Kidney (tissue), 14 donors: ENCODE measurements around the gene CTTNBP2NL. TPM values are rescaled to one million over a fixed set of nuclear protein-coding genes. Genes with fewer than 3 reads are reported as not detected.
"Not testable (repeated sequence)": the region's sequence is repeated elsewhere in the genome, so short reads cannot be mapped to it uniquely, and the experiment has no call there.

Experiments used
- DNase-seq, 5 donors: peaks; one replicate each; pipeline ENCODE4 v3.0.0-alpha.2; 2013 to 2020
- FAIRE-seq: peaks from 2 replicates; lab custom pipeline; 2012; peaks lifted over from hg19 to GRCh38; lab: Jason Lieb, UNC
- H3K27ac ChIP-seq, 2 donors: one replicate each; pipeline ENCODE4 v1.7.0; 2013; ENCODE audit warnings: low read depth in 2 of 2, low read length in 2 of 2, inconsistent platforms in 1 of 2
- H3K27me3 ChIP-seq: one replicate; pipeline ENCODE4 v1.7.1; 2013; ENCODE audit warnings: low read length, inconsistent platforms; ENCODE audit not compliant: control insufficient read depth, insufficient read depth
- H3K36me3 ChIP-seq, 3 donors: one replicate each; pipeline versions ENCODE4 v1.7.0 to v1.7.1; 2013; ENCODE audit warnings: low read length in 3 of 3, control low read depth in 1 of 3, inconsistent platforms in 1 of 3; ENCODE audit not compliant: insufficient read depth in 3 of 3, control insufficient read depth in 2 of 3
- H3K4me1 ChIP-seq, 3 donors: one replicate each; pipeline versions ENCODE4 v1.7.0 to v1.7.1; 2013; ENCODE audit warnings: low read length in 3 of 3, inconsistent platforms in 1 of 3, low read depth in 1 of 3; ENCODE audit not compliant: control insufficient read depth in 2 of 3, insufficient read depth in 2 of 3
- H3K4me3 ChIP-seq, 3 donors: one replicate each; pipeline versions ENCODE4 v1.7.0 to v1.8.1; 2013; ENCODE audit warnings: low read length in 3 of 3, control low read depth in 1 of 3, inconsistent platforms in 1 of 3
- H3K9ac ChIP-seq, 3 donors: one replicate each; pipeline versions ENCODE4 v1.7.0 to v1.7.1; 2013; ENCODE audit warnings: low read length in 3 of 3, control low read depth in 1 of 3, inconsistent platforms in 1 of 3
- H3K9me3 ChIP-seq, 3 donors: one replicate each; pipeline versions ENCODE4 v1.7.0 to v1.7.1; 2013; ENCODE audit warnings: low read length in 3 of 3, control low read depth in 1 of 3, inconsistent platforms in 1 of 3; ENCODE audit not compliant: control insufficient read depth in 2 of 3, insufficient read depth in 1 of 3
- intact Hi-C: fragments of 100-400 bp; cut with DNase I; formaldehyde crosslinking; loops from one replicate; pipeline ENCODE4 v1.11.1; 2022
- polyA plus RNA-seq: library from polyadenylated mRNA; stranded (reverse); fragments of 350-450 nt; fragmentation: Illumina TruSeq; extraction: RNeasy Lipid Tissue Mini Kit (QIAGEN cat#74804); gene quantifications from one replicate; pipeline ENCODE4 v1.2.3, GENCODE V29; 2014; ENCODE audit warnings: low read depth, low replicate concordance; ENCODE audit not compliant: insufficient read depth
- total RNA-seq: library from RNA; stranded (reverse); fragmentation: NEBNext Ultra II Directional; extraction: Animal tissue kit (Norgen Biotek cat#: 25700); gene quantifications from one replicate; pipeline ENCODE4 v1.2.1, GENCODE V29; 2021
- TF ChIP-seq, protein P1 (sequence below): IDR thresholded peaks from 3 replicates; pipeline ENCODE4 v1.5.1; 2012; ENCODE audit warnings: mild to moderate bottlenecking, moderate library complexity, borderline replicate concordance; ENCODE audit not compliant: insufficient read depth; ENCODE audit errors: extremely low read depth
- donor health status: control.
- donor health status: control.
- donor health status: control.
- donor health status: control.
- donor health status: control.
- donor health status: DM: yes; HTN: yes; CAD: no.
- donor health status: Normal renal cell carcinoma (clear cell type).

Gene CTTNBP2NL
- total and polyA plus RNA-seq, 2 donors from 2014 or later = 6.7 to 65.4 TPM

GRCh38 chr1:112423207-112423606 is 27.2 kb downstream of the CTTNBP2NL start:
- H3K36me3 ChIP-seq = no peaks in the 10 kb centered on the region
- intact Hi-C loops = no loop called here
- no peaks in the 10 kb centered on the region for H3K9me3 ChIP-seq
- DNase-seq = no peak
- H3K27ac ChIP-seq = no peak overlapping the region
- peak; percentile 60 for FAIRE-seq
- no peaks in the 10 kb centered on the region for H3K27me3 ChIP-seq
- no peaks in the 10 kb centered on the region for H3K4me1 ChIP-seq
- H3K4me3 ChIP-seq = no peak overlapping the region
- TF ChIP-seq, protein P1, sequence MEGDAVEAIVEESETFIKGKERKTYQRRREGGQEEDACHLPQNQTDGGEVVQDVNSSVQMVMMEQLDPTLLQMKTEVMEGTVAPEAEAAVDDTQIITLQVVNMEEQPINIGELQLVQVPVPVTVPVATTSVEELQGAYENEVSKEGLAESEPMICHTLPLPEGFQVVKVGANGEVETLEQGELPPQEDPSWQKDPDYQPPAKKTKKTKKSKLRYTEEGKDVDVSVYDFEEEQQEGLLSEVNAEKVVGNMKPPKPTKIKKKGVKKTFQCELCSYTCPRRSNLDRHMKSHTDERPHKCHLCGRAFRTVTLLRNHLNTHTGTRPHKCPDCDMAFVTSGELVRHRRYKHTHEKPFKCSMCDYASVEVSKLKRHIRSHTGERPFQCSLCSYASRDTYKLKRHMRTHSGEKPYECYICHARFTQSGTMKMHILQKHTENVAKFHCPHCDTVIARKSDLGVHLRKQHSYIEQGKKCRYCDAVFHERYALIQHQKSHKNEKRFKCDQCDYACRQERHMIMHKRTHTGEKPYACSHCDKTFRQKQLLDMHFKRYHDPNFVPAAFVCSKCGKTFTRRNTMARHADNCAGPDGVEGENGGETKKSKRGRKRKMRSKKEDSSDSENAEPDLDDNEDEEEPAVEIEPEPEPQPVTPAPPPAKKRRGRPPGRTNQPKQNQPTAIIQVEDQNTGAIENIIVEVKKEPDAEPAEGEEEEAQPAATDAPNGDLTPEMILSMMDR = no peak
- no peak overlapping the region for H3K9ac ChIP-seq

DNA sequence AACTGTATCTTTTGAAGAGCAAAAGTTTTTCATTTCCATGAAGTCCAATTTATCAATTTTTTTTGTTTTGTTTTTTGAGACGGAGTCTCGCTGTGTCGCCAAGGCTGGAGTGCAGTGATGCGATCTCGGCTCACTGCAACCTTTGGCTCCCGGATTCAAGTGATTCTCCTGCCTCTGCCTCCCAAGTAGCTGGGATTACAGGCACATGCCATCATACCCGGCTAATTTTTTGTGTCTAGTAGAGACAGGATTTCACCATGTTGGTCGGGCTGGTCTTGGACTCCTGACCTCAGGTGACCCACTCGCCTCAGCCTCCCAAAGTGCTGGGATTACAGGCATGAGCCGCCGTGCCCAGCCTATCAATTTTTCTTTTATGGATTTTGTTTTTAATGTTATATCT is 27.7 kb downstream of the CTTNBP2NL start:
- H3K4me3 ChIP-seq, H3K27me3 ChIP-seq, H3K4me1 ChIP-seq, FAIRE-seq, H3K9me3 ChIP-seq, intact Hi-C loops, H3K27ac ChIP-seq, H3K9ac ChIP-seq, DNase-seq, H3K36me3 ChIP-seq: not testable (repeated sequence)

- TF ChIP-seq, protein P1 = no peak
- Histone ChIP-seq H3K27me3 (no peaks in the 10 kb centered on the region), H3K4me1 (no peaks in the 10 kb centered on the region), H3K9me3 (no peaks in the 10 kb centered on the region), H3K36me3 (no peaks in the 10 kb centered on the region), H3K9ac (no peak overlapping the region), H3K27ac (no peak overlapping the region), H3K4me3 (no peak overlapping the region)
- FAIRE-seq = no peak
- DNase-seq = no peak
- intact Hi-C loops = no loop called here
Measured at GRCh38 chr1:112429749-112430148, 33.7 kb downstream of the CTTNBP2NL start.

DNA sequence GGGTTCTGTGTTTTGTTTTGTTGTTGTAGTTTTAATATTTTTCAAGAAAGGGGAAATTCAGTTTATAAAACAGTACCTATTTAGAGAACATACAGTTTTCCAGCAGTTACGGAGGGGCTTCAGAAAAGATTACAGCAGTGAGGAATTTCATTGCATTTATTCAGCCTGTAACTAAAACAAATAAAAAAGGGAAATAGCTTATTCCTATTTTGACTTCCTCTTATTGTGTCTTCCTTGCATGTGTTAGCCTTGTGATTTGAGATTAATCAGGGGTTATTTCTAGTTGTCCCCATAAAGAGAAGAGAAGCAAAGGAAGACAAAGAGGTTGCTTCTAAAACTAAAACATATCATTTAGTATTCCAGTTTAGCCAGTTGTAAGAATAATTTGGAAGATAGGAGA is 35.0 kb downstream of the CTTNBP2NL start:
- TF ChIP-seq, protein P1 = no peak
- DNase-seq = peak in 1 of 5 donors; percentile 6
- H3K27ac ChIP-seq = peak overlapping the region in 1 of 2 donors; percentile 17
- H3K27me3 ChIP-seq = no peaks in the 10 kb centered on the region
- no peak overlapping the region for H3K9ac ChIP-seq
- no peaks in the 10 kb centered on the region for H3K4me1 ChIP-seq
- no peaks in the 10 kb centered on the region for H3K36me3 ChIP-seq
- FAIRE-seq = no peak
- H3K9me3 ChIP-seq = no peaks in the 10 kb centered on the region
- intact Hi-C loops = no loop called here
- no peak overlapping the region for H3K4me3 ChIP-seq
